GM21528 (cell line): ENCODE results near the gene SLC27A3.
"Not testable (repeated sequence)": the region's sequence is repeated elsewhere in the genome, so short reads cannot be mapped to it uniquely, and the experiment has no call there.

Experiments
- ATAC-seq: cut with Tn5 transposase; IDR thresholded peaks from one replicate; pipeline ENCODE4 v1.9.1; 2021; ENCODE audit warnings: mild to moderate bottlenecking, moderate library complexity; ENCODE audit not compliant: unreplicated experiment, low FRiP score

Gene SLC27A3

GRCh38 chr1:153763365-153764225, 11.6 kb upstream of the SLC27A3 start:
- ATAC-seq: no peak

DNA sequence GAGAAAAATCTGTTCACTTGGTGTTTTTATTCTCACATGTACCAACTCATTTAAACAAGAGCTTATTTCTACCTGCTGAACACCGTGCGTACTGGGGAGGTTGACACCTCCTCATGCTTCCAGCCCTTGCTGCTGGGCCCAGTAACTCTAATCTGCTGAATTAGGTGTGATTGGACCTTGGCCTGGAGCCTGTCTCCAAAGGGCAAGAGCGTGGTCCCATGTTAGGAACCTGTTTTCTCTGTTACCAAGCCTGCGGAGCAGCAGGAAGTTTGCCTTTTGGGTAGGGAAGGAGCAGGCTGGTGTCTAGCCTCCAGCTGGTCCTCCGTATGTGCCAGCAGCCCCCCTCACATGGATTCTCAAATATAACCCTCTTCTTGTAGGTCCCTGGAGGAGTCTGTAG, 10.9 kb upstream of the SLC27A3 start:
- no peak for ATAC-seq

- not testable (repeated sequence) for ATAC-seq
Observed at GRCh38 chr1:153766663-153767062, 8.5 kb upstream of the SLC27A3 start.

- ATAC-seq: no peak
Observed at GRCh38 chr1:153767519-153767918, 7.7 kb upstream of the SLC27A3 start.

DNA sequence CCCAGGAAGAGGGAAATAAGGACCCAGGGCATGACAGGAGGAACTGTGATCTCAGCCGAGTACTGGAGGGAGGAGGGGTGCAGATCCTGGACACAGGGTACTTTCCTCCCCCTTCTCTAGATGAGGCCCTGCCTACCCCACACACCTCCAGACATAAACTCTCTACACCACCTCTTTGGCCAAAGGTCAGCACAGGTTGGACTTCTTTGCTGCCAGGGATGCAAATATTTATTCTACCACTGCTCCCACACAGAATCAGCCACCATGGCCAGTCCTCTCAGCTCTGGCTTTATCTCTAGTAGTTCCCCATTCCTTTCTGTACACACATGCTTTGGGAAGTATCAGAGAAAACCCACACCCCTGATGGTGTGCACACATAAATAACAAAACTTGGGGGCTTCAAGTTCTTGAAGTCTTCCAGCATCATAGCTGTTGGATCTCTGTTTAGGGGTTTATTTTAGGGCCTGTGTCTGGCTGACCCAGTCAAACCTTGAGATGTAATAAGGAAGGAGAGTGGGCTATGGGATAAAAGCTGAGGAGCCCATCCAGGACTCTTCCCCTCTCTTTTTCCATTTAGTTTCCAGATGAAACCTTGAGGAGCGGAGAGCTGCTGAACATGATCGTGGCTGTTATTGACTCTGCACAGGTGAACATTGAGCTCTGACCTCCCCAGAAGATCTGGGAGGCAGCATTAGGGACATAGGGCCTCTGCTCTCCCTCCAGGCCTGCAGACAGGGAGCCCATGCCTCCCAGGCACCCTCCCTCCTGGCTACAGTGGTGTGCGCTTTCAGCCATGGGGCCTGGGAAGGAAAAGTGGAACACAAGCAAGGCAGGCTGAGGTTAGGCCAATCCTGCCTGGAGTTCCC, 6.7 kb upstream of the SLC27A3 start:
- no peak for ATAC-seq

DNA sequence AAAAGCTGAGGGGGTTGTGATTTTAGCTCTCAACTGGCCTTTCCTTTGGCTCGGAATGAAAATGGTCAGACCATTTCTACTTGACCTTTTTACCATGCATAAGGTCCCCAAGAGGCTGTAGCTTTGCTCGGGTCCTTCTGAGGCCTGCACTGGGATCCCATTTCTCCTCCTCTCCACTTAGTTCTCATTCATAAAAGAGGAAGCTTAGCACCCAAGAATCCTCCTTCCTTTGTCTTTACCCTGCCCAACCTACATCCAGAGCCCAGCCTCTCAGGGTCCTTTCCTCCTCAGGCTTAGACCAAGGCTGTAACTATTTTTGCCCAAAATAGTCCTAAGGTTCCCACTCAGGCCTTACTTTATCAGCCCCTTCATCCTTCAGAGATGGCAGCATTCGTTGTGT, 6.0 kb upstream of the SLC27A3 start:
- no peak for ATAC-seq

DNA sequence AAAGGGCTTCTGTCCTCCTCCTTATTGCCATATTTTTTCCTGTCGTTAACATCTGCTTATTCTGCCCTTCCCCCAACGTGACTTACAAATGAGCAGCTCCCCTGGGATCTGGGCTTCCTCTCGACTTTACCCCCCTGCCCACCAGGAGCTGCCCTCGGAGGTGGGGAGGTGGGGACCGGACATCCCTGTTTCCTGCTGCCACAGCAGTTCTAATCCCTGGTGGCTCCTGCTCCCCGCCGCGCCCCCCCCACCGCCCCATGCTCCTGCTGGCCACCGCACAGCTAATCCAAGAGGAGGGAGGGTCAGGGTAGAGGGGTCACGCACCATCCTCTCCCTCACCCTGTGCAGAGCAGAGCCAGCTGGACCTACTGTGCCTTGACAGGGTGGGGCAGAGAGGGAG, 4.4 kb upstream of the SLC27A3 start:
- ATAC-seq: no peak

- ATAC-seq: no peak
Observed at GRCh38 chr1:153771261-153771660, 3.9 kb upstream of the SLC27A3 start.

- ATAC-seq: no peak
Observed at GRCh38 chr1:153771841-153772593, 3.2 kb upstream of the SLC27A3 start.

DNA sequence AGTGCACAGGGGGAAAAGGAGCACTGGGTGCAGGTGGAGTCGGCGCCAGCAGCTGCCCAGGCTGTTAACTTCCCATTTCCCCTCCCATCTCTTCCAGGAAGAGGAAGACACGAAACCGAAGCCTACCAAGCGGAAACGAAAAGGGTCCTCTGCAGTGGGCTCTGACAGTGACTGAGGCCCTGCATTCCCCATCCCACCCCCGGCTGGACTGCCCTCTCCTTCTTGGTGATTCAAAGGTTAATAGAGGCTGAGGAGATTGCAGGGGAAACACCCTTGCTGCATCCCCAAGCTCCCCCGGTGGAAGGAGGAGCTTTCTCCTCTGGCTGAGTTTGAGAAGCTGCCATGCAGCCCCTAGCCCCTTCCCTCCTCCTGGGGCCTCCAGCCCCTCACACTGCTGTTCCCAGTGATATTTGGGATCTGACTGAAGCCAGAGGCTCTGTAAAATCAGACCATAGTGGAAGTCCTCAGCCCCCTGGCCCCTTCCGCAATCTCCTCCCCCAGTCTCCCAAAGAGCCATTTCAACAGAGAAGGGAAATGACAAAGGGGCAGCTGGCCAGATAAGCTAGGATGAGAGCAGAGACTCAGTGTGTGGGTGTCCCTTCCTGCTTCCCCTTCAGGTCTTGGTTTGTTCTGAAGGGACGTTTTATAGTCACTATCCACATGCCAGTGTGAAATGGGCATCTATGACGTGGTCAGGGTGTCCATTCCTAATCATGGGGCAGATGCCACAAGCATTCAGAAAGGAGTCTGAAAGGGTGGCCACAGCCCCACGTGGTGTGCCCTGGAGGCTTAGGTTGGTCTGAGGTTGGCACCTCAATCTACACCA, 1.9 kb upstream of the SLC27A3 start:
- ATAC-seq: no peak

DNA sequence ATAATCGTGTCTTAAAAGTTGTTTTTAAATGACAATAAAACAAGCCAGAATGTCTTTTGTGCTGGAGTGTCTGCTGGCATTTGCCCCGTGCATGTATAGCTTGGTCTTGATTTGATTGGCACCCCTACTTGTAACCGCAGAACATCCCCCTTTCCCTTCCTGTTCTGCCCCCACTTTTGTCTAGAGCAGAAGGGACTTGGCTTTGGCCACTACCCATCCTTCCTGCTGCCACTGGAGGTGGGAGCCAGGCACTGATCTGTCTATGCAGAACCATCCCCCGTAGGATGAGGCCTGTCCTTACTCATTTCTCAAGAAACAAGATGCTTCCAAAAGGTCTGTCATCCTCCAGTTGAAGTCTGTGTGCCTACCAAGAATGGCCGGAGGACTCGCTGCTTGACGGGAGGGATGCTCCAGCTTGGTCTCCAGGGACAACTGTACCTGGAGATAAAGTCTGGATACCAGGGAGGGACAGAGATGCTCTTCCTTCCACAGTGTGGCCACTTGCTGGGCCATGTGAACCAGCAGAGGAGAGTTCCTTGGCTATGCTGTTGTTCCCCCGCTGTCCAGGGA, 1.1 kb upstream of the SLC27A3 start:
- no peak for ATAC-seq

- peak; percentile 55 for ATAC-seq
Observed at GRCh38 chr1:153775458-153776327, 486 bp downstream of the SLC27A3 start.

- no peak for ATAC-seq
Observed at GRCh38 chr1:153776352-153776751, 1.1 kb downstream of the SLC27A3 start.

DNA sequence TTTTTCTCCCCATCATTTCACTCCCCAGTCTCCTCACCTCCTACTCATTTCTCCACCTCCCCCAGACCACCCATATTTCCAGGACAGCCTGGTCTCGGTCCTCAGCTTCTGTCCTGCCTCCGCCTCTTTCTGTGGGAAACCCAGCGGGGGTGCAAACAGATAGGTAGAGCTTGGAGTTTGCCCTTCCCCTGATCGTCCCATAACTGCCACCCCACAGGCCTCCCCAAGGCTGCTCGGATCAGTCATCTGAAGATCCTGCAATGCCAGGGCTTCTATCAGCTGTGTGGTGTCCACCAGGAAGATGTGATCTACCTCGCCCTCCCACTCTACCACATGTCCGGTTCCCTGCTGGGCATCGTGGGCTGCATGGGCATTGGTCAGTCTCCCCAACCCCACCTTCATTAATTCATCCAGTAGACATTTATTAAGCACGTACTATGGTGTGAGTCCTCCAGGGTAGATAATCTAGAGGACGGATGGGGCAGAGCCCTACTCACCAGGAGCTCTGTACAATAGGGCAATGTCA, 1.7 kb downstream of the SLC27A3 start:
- ATAC-seq: no peak

DNA sequence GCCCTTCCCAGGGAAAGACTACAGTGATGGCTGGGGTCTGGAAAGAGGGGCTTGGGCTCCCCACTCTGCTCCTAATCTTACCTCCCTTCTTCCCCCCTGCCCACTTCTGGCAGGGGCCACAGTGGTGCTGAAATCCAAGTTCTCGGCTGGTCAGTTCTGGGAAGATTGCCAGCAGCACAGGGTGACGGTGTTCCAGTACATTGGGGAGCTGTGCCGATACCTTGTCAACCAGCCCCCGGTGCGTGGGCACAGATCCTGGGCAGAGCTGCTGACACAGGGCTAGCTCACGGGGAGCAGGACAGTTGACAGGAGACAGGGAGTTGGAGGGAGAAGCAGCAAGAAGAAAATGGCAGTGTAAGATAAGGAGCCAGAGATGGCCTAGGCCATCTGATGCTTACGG, 2.4 kb downstream of the SLC27A3 start:
- no peak for ATAC-seq

- ATAC-seq: no peak
Observed at GRCh38 chr1:153778051-153778823, 3.0 kb downstream of the SLC27A3 start.

- no peak for ATAC-seq
Observed at GRCh38 chr1:153778824-153779519, 3.8 kb downstream of the SLC27A3 start.
